Trophoblast cell (in vitro differentiated cells and primary cell): Measurements from ENCODE around the gene MORC2.

ENCODE experiments used
- DNase-seq, 2 donors: peaks; one replicate each; pipeline ENCODE4 v3.0.0-alpha.2; 2016
- H2AFZ ChIP-seq: 2 replicates; pipeline ENCODE4 v1.6.1; 2013; ENCODE audit warnings: low read length, moderate library complexity, mild to moderate bottlenecking; ENCODE audit not compliant: insufficient read depth, poor library complexity
- H2AK5ac ChIP-seq: 2 replicates; pipeline ENCODE4 v1.6.1; 2013; ENCODE audit warnings: mild to moderate bottlenecking, low read length
- H2BK120ac ChIP-seq: 2 replicates; pipeline ENCODE4 v1.6.1; 2013; ENCODE audit warnings: low read length, mild to moderate bottlenecking, moderate library complexity; ENCODE audit not compliant: insufficient read depth, poor library complexity
- H2BK12ac ChIP-seq: 2 replicates; pipeline ENCODE4 v1.6.1; 2013; ENCODE audit warnings: mild to moderate bottlenecking, low read length, moderate library complexity
- H2BK5ac ChIP-seq: 2 replicates; pipeline ENCODE4 v1.6.1; 2013; ENCODE audit warnings: low read length, low read depth, moderate library complexity, mild to moderate bottlenecking; ENCODE audit not compliant: poor library complexity
- H3K14ac ChIP-seq: 2 replicates; pipeline ENCODE4 v1.6.1; 2013; ENCODE audit warnings: mild to moderate bottlenecking, low read length
- H3K18ac ChIP-seq: 2 replicates; pipeline ENCODE4 v1.6.1; 2013; ENCODE audit warnings: mild to moderate bottlenecking, low read length
- H3K23ac ChIP-seq: 2 replicates; pipeline ENCODE4 v1.6.1; 2013; ENCODE audit warnings: low read length
- H3K27ac ChIP-seq: 2 replicates; pipeline ENCODE4 v1.5.1; 2013; ENCODE audit warnings: low read depth, mild to moderate bottlenecking, inconsistent platforms, low read length, moderate library complexity
- H3K27me3 ChIP-seq: 2 replicates; pipeline ENCODE4 v1.6.1; 2013; ENCODE audit warnings: inconsistent platforms, mild to moderate bottlenecking, low read length, moderate library complexity; ENCODE audit not compliant: insufficient read depth
- H3K36me3 ChIP-seq, 2 experiments: 1 replicate in 1 of 2; 2 replicates in 1 of 2; pipeline ENCODE4 v1.6.1; 2013; ENCODE audit warnings: low read length in 2 of 2, mild to moderate bottlenecking in 2 of 2, moderate library complexity in 1 of 2; ENCODE audit not compliant: insufficient read depth in 2 of 2, control insufficient read depth in 1 of 2
- H3K4ac ChIP-seq: 2 replicates; pipeline ENCODE4 v1.6.1; 2013; ENCODE audit warnings: low read depth, mild to moderate bottlenecking, low read length, moderate library complexity
- H3K4me1 ChIP-seq, 2 experiments: 1 replicate in 1 of 2; 2 replicates in 1 of 2; pipeline ENCODE4 v1.6.1; 2013; ENCODE audit warnings: low read length in 2 of 2, mild to moderate bottlenecking in 2 of 2, moderate library complexity in 1 of 2; ENCODE audit not compliant: insufficient read depth in 2 of 2, control insufficient read depth in 1 of 2
- H3K4me2 ChIP-seq: 2 replicates; pipeline ENCODE4 v1.6.1; 2013; ENCODE audit warnings: inconsistent platforms, mild to moderate bottlenecking, low read length, moderate library complexity
- H3K4me3 ChIP-seq: 2 replicates; pipeline ENCODE4 v1.5.1; 2013; ENCODE audit warnings: mild to moderate bottlenecking, low read depth, low read length, inconsistent platforms
- H3K79me1 ChIP-seq: one replicate; pipeline ENCODE4 v1.6.1; 2013; ENCODE audit warnings: low read length
- H3K79me2 ChIP-seq: 2 replicates; pipeline ENCODE4 v1.6.1; 2013; ENCODE audit warnings: low read length, mild to moderate bottlenecking; ENCODE audit not compliant: control insufficient read depth, insufficient read depth, poor library complexity
- H3K9ac ChIP-seq: 2 replicates; pipeline ENCODE4 v1.6.1; 2013; ENCODE audit warnings: mild to moderate bottlenecking, low read length
- H3K9me3 ChIP-seq: 2 replicates; pipeline ENCODE4 v1.6.1; 2013; ENCODE audit warnings: low read depth, mild to moderate bottlenecking, control low read depth, inconsistent platforms, low read length; ENCODE audit not compliant: insufficient read depth
- H4K12ac ChIP-seq: 2 replicates; pipeline ENCODE4 v1.6.1; 2013; ENCODE audit warnings: low read depth, mild to moderate bottlenecking, low read length, moderate library complexity
- H4K8ac ChIP-seq: 2 replicates; pipeline ENCODE4 v1.6.1; 2013; ENCODE audit warnings: low read depth, mild to moderate bottlenecking, low read length, moderate library complexity
- H4K91ac ChIP-seq: one replicate; pipeline ENCODE4 v1.6.1; 2013; ENCODE audit warnings: low read depth, mild to moderate bottlenecking, low read length, moderate library complexity
- WGBS: extraction: QIAGEN DNeasy Blood & Tissue Kit; methylation state at CpG from one replicate; pipeline ENCODE4 v1.1.7; 2013; ENCODE audit warnings: missing lambda C conversion rate; ENCODE audit not compliant: insufficient read length, insufficient coverage; ENCODE audit errors: extremely low coverage; 5-methylcytosine and 5-hydroxymethylcytosine counted together

Gene MORC2

DNA sequence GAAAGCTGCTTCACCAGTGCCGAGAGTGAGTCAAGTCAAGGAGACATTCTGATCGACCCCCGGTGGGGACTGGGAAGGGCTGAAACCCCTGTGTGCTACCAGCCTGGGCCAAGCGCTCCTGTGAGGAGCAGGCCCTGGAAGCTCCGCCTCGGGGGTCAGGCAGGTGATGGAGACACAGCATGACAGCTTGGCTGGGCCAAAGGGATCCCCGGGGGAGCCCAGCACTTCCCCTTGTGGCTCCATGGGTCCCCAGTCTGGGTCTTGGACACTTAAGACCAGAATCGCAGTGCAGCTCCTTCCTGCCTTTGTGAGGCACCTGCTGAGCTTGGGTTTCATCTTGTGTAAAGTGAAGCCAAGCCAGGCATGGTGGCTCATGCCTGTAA is 89.2 kb downstream of the MORC2 start:
- Histone ChIP-seq H2BK5ac (no peak overlapping the region), H3K27me3 (no peaks in the 10 kb centered on the region), H3K9ac (no peak overlapping the region), H4K8ac (no peak overlapping the region), H3K27ac (no peak overlapping the region), H4K91ac (no peak overlapping the region), H3K4me2 (no peak overlapping the region), H3K9me3 (peaks cover 6% of the 10 kb centered on the region), H3K23ac (no peak overlapping the region), H2AFZ (no peak overlapping the region), H3K36me3 (no peaks in the 10 kb centered on the region), H3K14ac (no peak overlapping the region), H3K79me2 (no peaks in the 10 kb centered on the region), H3K4me3 (no peak overlapping the region), H3K79me1 (no peaks in the 10 kb centered on the region), H2AK5ac (no peak overlapping the region), H3K18ac (no peak overlapping the region), H4K12ac (no peak overlapping the region), H2BK120ac (no peak overlapping the region), H3K4me1 (no peaks in the 10 kb centered on the region), H2BK12ac (no peak overlapping the region), H3K4ac (no peak overlapping the region)
- no peak for DNase-seq
- no CpG with 5 or more reads among the region's 8 CpGs for WGBS

DNA sequence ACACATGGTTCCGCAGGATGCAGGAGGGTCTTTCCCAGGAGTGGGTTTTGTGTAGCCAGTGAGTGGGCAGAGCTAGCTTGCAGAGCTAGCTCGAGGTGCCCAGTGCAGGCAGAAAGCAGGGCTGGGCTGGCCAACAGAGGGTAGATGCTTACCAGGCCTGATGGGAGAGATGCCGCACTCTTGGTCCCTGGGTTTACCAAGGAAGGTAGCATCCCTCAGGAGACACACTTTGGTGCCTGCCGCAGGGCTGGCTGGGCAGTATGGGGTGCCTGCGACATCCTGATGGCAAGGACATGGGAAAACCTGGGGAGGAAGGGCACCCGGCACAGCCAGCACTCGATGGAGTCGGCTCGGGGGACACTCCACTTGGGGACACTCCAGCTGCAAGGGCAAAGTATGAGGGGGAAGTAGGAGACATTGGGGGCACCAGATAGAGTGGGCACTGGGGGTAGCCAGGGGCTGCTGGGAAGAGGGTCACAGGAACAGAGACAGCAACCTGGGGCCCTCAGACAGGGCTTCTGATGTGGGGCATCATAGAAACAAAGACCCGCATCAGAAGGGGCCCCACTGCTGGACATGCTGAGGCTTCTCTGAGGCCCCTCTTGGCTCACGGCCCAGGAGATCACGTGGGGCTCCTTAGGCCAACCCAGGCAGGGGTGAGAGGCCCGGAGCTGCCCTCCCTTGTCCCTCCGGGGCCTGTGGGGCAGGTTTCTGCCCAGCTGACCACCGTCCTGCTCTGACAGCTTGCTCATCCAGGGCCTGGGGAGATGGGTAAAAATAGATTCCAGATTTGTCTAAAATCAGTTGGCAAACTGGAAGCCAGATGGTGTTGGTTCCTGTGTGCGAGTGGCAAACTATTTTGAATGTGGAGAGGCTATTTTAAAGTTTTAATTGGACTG is 89.8 kb downstream of the MORC2 start:
- H3K14ac ChIP-seq: no peak overlapping the region
- H2AK5ac ChIP-seq: no peak overlapping the region
- no peak overlapping the region for H3K4me2 ChIP-seq
- no peak overlapping the region for H3K23ac ChIP-seq
- H3K18ac ChIP-seq: no peak overlapping the region
- no peak overlapping the region for H2BK5ac ChIP-seq
- H3K27me3 ChIP-seq: no peaks in the 10 kb centered on the region
- H2AFZ ChIP-seq: no peak overlapping the region
- H3K79me1 ChIP-seq: no peaks in the 10 kb centered on the region
- DNase-seq: no peak
- no CpG with 5 or more reads among the region's 16 CpGs for WGBS
- H3K9ac ChIP-seq: no peak overlapping the region
- H3K4me3 ChIP-seq: no peak overlapping the region
- H3K4ac ChIP-seq: no peak overlapping the region
- no peak overlapping the region for H4K12ac ChIP-seq
- H2BK120ac ChIP-seq: no peak overlapping the region
- peaks cover 5% of the 10 kb centered on the region for H3K9me3 ChIP-seq
- no peaks in the 10 kb centered on the region for H3K79me2 ChIP-seq
- H3K27ac ChIP-seq: no peak overlapping the region
- no peak overlapping the region for H4K91ac ChIP-seq
- H4K8ac ChIP-seq: no peak overlapping the region
- no peak overlapping the region for H2BK12ac ChIP-seq
- no peaks in the 10 kb centered on the region for H3K4me1 ChIP-seq
- no peaks in the 10 kb centered on the region for H3K36me3 ChIP-seq

DNA sequence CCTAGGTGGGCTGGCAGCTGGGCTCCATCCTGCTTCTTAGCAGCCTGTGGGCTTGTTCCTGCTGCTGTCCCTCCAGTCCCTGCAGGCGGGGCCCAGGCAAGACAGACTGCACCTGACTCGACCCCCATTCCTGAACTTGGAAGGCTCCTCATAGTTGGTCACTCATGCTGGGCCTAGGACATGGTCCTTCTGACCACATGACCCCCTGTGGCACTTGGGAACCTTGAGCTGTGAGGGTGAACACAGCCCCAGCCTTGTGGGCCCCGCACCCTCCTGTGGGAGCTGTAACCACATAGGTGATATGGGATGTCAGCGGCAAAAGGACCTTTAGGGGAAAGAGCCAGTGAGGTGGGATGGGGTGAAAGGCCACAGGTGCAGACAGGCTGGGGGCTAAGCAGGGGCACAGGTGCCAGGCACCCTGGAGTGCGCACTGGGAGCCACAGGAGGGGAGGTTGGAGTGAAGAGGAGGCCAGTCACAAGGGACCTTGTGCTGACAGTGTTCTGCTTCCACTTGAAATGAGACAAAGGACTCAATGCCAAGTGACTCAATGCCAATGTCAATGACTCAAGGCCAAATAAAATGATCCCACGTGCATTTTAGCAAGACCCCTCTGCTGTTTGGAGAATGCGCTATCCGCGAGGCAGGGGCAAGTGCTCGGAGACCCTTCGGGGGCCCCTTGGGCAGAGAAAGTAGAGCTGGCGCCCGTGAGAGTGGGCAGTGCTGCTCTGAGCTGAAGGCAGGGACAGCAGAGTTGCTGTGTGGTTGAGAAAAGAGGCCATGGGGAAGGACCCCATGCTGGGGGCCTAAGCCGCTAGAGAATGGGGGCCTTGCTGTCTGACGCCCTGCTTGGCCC is 90.7 kb downstream of the MORC2 start:
- no peak overlapping the region for H2AK5ac ChIP-seq
- no peak overlapping the region for H4K8ac ChIP-seq
- no peaks in the 10 kb centered on the region for H3K79me1 ChIP-seq
- no peak overlapping the region for H2BK5ac ChIP-seq
- no peak overlapping the region for H2BK12ac ChIP-seq
- H3K4ac ChIP-seq: no peak overlapping the region
- H3K9me3 ChIP-seq: peaks cover under 1% of the 10 kb centered on the region
- H4K91ac ChIP-seq: no peak overlapping the region
- no CpG with 5 or more reads among the region's 15 CpGs for WGBS
- H4K12ac ChIP-seq: no peak overlapping the region
- H3K4me3 ChIP-seq: no peak overlapping the region
- no peaks in the 10 kb centered on the region for H3K27me3 ChIP-seq
- H3K79me2 ChIP-seq: no peaks in the 10 kb centered on the region
- no peak overlapping the region for H3K23ac ChIP-seq
- H2BK120ac ChIP-seq: no peak overlapping the region
- no peak overlapping the region for H3K18ac ChIP-seq
- H3K9ac ChIP-seq: no peak overlapping the region
- DNase-seq: no peak
- H3K27ac ChIP-seq: no peak overlapping the region
- no peaks in the 10 kb centered on the region for H3K4me1 ChIP-seq
- no peak overlapping the region for H3K14ac ChIP-seq
- no peak overlapping the region for H3K4me2 ChIP-seq
- no peaks in the 10 kb centered on the region for H3K36me3 ChIP-seq
- H2AFZ ChIP-seq: no peak overlapping the region

DNA sequence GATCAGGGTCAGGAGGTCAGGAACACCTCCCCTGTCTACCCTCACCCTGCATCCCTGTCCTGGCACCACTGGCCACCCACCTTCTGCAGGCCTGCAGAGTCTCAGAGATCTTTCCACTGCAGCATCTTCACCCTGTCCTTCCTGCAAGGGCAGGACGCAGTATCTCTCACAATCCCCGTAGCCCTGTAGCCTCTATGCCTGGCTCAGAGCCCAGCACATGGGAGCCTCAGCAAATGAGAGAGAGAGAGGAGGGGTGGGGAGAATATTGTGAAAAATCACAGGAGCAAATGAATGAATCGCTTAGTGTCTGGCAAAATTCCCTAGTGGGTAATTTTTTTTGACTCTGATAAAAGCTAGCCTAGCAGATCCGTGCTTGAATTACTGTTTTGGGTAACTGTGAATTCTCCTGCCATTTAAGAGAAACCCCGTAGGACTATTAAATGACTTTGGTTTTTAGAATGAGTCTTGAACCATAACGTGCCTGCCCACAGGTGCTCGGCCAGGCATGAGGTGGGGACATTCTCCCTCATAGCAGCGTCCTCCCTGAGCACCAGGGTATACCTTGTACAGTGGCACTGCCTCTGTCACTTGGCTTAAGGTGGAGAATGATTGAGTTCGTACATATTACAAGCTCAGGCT is 91.5 kb downstream of the MORC2 start:
- no peak overlapping the region for H3K4ac ChIP-seq

More for the DNA sequence above, 91.5 kb downstream of the MORC2 start:
- Histone ChIP-seq H4K8ac (no peak overlapping the region), H3K9me3 (peaks cover 1% of the 10 kb centered on the region), H2BK12ac (no peak overlapping the region), H2AFZ (no peak overlapping the region), H3K27ac (no peak overlapping the region), H3K79me2 (no peaks in the 10 kb centered on the region), H3K4me1 (no peaks in the 10 kb centered on the region), H3K23ac (no peak overlapping the region), H3K4me2 (no peak overlapping the region), H4K12ac (no peak overlapping the region), H2AK5ac (no peak overlapping the region), H3K4me3 (no peak overlapping the region), H3K79me1 (no peaks in the 10 kb centered on the region), H4K91ac (no peak overlapping the region), H3K18ac (no peak overlapping the region), H2BK120ac (no peak overlapping the region), H3K9ac (no peak overlapping the region), H3K14ac (no peak overlapping the region), H3K27me3 (no peaks in the 10 kb centered on the region), H2BK5ac (no peak overlapping the region), H3K36me3 (no peaks in the 10 kb centered on the region)
- no peak for DNase-seq
- WGBS: no CpG with 5 or more reads among the region's 9 CpGs
